Colonic mucosa (tissue), 4 donors: ENCODE results near the gene CXorf58. TPM values are rescaled to one million over a fixed set of nuclear protein-coding genes. Genes with fewer than 3 reads are reported as not detected.
"Not testable (repeated sequence)": the region's sequence is repeated elsewhere in the genome, so short reads cannot be mapped to it uniquely, and the experiment has no call there.

Source experiments
- DNase-seq: peaks from one replicate; pipeline ENCODE4 v3.0.0-alpha.2; 2020
- H3K27ac ChIP-seq: fragments of 200-600 bp; one replicate; pipeline ENCODE4 v1.8.0; 2021
- H3K27me3 ChIP-seq: fragments of 200-600 bp; one replicate; pipeline ENCODE4 v1.8.0; 2021
- H3K36me3 ChIP-seq: fragments of 200-600 bp; one replicate; pipeline ENCODE4 v1.8.0; 2021
- H3K4me1 ChIP-seq: fragments of 200-600 bp; one replicate; pipeline ENCODE4 v1.8.0; 2021; ENCODE audit warnings: mild to moderate bottlenecking
- H3K4me3 ChIP-seq: fragments of 200-600 bp; one replicate; pipeline ENCODE4 v1.8.0; 2021
- H3K9ac ChIP-seq, 2 donors: one replicate each; pipeline ENCODE4 v1.7.0; 2013; ENCODE audit warnings: control low read depth in 2 of 2, low read depth in 2 of 2, low read length in 2 of 2
- H3K9me3 ChIP-seq: fragments of 200-600 bp; one replicate; pipeline ENCODE4 v1.8.0; 2021
- CTCF ChIP-seq: fragments of 200-600 bp; IDR thresholded peaks from one replicate; pipeline ENCODE4 v1.8.0; 2022; ENCODE audit warnings: antibody characterized with exemption, mild to moderate bottlenecking
- intact Hi-C: fragments of 100-400 bp; cut with DNase I; formaldehyde crosslinking; loops from one replicate; pipeline ENCODE4 v1.14.1; 2022
- total RNA-seq, 2 donors: library from RNA; stranded (reverse); fragmentation: NEBNext Ultra II Directional in 1 of 2; extraction: Animal tissue kit (Norgen Biotek cat#: 25700) in 1 of 2; gene quantifications; one replicate each; pipeline ENCODE4 v1.2.1, GENCODE V29; 2021
- donor health status: healthy.
- donor health status: DM: no; HTN: no; CAD: no.
- donor health status: DM: no; HTN: no; CAD: no.

CXorf58 gene
- total RNA-seq, 2 donors from 2014 or later = not detected

- peak; percentile 66 for DNase-seq
- intact Hi-C loops = no loop called here
- peak overlapping the region; percentile 50 for H3K27ac ChIP-seq
- no peaks in the 10 kb centered on the region for H3K36me3 ChIP-seq
- H3K9me3 ChIP-seq = no peaks in the 10 kb centered on the region
- no peak for TF ChIP-seq CTCF
- H3K4me1 ChIP-seq = no peaks in the 10 kb centered on the region
- H3K27me3 ChIP-seq = no peaks in the 10 kb centered on the region
- H3K9ac ChIP-seq = no peak overlapping the region
- H3K4me3 ChIP-seq = no peak overlapping the region
These were observed 20.4 kb upstream of the CXorf58 start for GRCh38 chrX:23887451-23887850.

GRCh38 chrX:23887918-23888317 lies 19.9 kb upstream of the CXorf58 start:
- TF ChIP-seq CTCF = no peak
- Histone ChIP-seq H3K27ac (peak overlapping the region; percentile 50), H3K9ac (no peak overlapping the region), H3K4me3 (no peak overlapping the region), H3K4me1 (no peaks in the 10 kb centered on the region), H3K9me3 (no peaks in the 10 kb centered on the region), H3K36me3 (no peaks in the 10 kb centered on the region), H3K27me3 (no peaks in the 10 kb centered on the region)
- intact Hi-C loops = no loop called here
- DNase-seq = no peak

GRCh38 chrX:23888887-23889501 lies 18.8 kb upstream of the CXorf58 start:
- intact Hi-C loops = no loop called here
- no peak for TF ChIP-seq CTCF
- H3K9me3 ChIP-seq = no peaks in the 10 kb centered on the region
- DNase-seq = no peak
- no peaks in the 10 kb centered on the region for H3K36me3 ChIP-seq
- H3K27me3 ChIP-seq = no peaks in the 10 kb centered on the region
- no peak overlapping the region for H3K4me3 ChIP-seq
- H3K27ac ChIP-seq = no peak overlapping the region
- H3K4me1 ChIP-seq = no peaks in the 10 kb centered on the region
- no peak overlapping the region for H3K9ac ChIP-seq

- Histone ChIP-seq H3K9ac (no peak overlapping the region), H3K9me3 (no peaks in the 10 kb centered on the region), H3K4me3 (no peak overlapping the region), H3K27ac (no peak overlapping the region), H3K4me1 (no peaks in the 10 kb centered on the region), H3K27me3 (no peaks in the 10 kb centered on the region), H3K36me3 (no peaks in the 10 kb centered on the region)
- TF ChIP-seq CTCF = no peak
- no peak for DNase-seq
- intact Hi-C loops = no loop called here
These were observed 16.9 kb upstream of the CXorf58 start for GRCh38 chrX:23890933-23891332.

GRCh38 chrX:23894993-23895392 lies 12.8 kb upstream of the CXorf58 start:
- H3K27ac ChIP-seq, H3K9ac ChIP-seq, DNase-seq, H3K27me3 ChIP-seq, H3K4me3 ChIP-seq, intact Hi-C loops, H3K9me3 ChIP-seq, H3K36me3 ChIP-seq, H3K4me1 ChIP-seq: not testable (repeated sequence)

GRCh38 chrX:23896539-23896938 lies 11.3 kb upstream of the CXorf58 start:
- H3K4me1 ChIP-seq, H3K9ac ChIP-seq, intact Hi-C loops, H3K4me3 ChIP-seq, H3K27me3 ChIP-seq, H3K27ac ChIP-seq, H3K9me3 ChIP-seq, DNase-seq, H3K36me3 ChIP-seq: not testable (repeated sequence)
